ENCODE measurements around the gene OR14I1.

The OR14I1 gene

GRCh38 chr1:248702714-248703113 is at the start of gene OR14I1:
TSS of gene OR14I1 (minus strand) at chr1:248702766.
- DNase-seq (ENCODE audit: low spot score): no peak

GRCh38 chr1:248751635-248752034 is 49.1 kb upstream of the OR14I1 start:
- no peak for DNase-seq (ENCODE audit: low spot score)

- no peak for DNase-seq (ENCODE audit: low spot score)
Observed at GRCh38 chr1:248751142-248751541, 48.6 kb upstream of the OR14I1 start.

- DNase-seq (ENCODE audit: low spot score): no peak
Observed at GRCh38 chr1:248750496-248750895, 47.9 kb upstream of the OR14I1 start.

- DNase-seq (ENCODE audit: low spot score): peak; percentile 8
Observed at GRCh38 chr1:248748211-248748610, 45.6 kb upstream of the OR14I1 start.

GRCh38 chr1:248740876-248741275 is 38.3 kb upstream of the OR14I1 start:
- DNase-seq (ENCODE audit: low spot score): no peak

GRCh38 chr1:248739572-248740205 is 37.1 kb upstream of the OR14I1 start:
- DNase-seq (ENCODE audit: low spot score): no peak

GRCh38 chr1:248737457-248737856 is 34.9 kb upstream of the OR14I1 start:
- no peak for DNase-seq (ENCODE audit: low spot score)

- DNase-seq (ENCODE audit: low spot score): no peak
Observed at GRCh38 chr1:248736977-248737376, 34.4 kb upstream of the OR14I1 start.

- no peak for DNase-seq (ENCODE audit: low spot score)
Observed at GRCh38 chr1:248733566-248733965, 31.0 kb upstream of the OR14I1 start.

GRCh38 chr1:248730507-248731335 is 28.2 kb upstream of the OR14I1 start:
- no peak for DNase-seq (ENCODE audit: low spot score)

- no peak for DNase-seq (ENCODE audit: low spot score)
Observed at GRCh38 chr1:248714248-248714647, 11.7 kb upstream of the OR14I1 start.

- no peak for DNase-seq (ENCODE audit: low spot score)
Observed at GRCh38 chr1:248710305-248710900, 7.8 kb upstream of the OR14I1 start.

GRCh38 chr1:248704606-248705005 is 2.0 kb upstream of the OR14I1 start:
- no peak for DNase-seq (ENCODE audit: low spot score)

GRCh38 chr1:248703674-248704073 is 1.1 kb upstream of the OR14I1 start:
- DNase-seq (ENCODE audit: low spot score): no peak

GRCh38 chr1:248699099-248699498 is 3.5 kb downstream of the OR14I1 start:
- no peak for DNase-seq (ENCODE audit: low spot score)

- DNase-seq (ENCODE audit: low spot score): no peak
Observed at GRCh38 chr1:248697907-248698306, 4.7 kb downstream of the OR14I1 start.

GRCh38 chr1:248696774-248697173 is 5.8 kb downstream of the OR14I1 start:
- no peak for DNase-seq (ENCODE audit: low spot score)

GRCh38 chr1:248696261-248696660 is 6.3 kb downstream of the OR14I1 start:
- no peak for DNase-seq (ENCODE audit: low spot score)

- no peak for DNase-seq (ENCODE audit: low spot score)
Observed at GRCh38 chr1:248695451-248696132, 7.0 kb downstream of the OR14I1 start.

GRCh38 chr1:248691567-248692155 is 10.9 kb downstream of the OR14I1 start:
- no peak for DNase-seq (ENCODE audit: low spot score)

Data from putamen (tissue), 1 donor.